GM18909 (cell line): ENCODE results near the gene ZNF358.

Experiments used
- ATAC-seq: cut with Tn5 transposase; IDR thresholded peaks from one replicate; pipeline ENCODE4 v1.9.1; 2021; ENCODE audit warnings: mild to moderate bottlenecking; ENCODE audit not compliant: unreplicated experiment, poor library complexity

The ZNF358 gene

GRCh38 chr19:7488736-7489353, 27.1 kb upstream of the ZNF358 start, which contains the start of gene PEX11G:
TSS of gene PEX11G (minus strand) at chr19:7489035. CDS start at chr19:7489010, 25 bp downstream.
- ATAC-seq = peak; percentile 70

DNA sequence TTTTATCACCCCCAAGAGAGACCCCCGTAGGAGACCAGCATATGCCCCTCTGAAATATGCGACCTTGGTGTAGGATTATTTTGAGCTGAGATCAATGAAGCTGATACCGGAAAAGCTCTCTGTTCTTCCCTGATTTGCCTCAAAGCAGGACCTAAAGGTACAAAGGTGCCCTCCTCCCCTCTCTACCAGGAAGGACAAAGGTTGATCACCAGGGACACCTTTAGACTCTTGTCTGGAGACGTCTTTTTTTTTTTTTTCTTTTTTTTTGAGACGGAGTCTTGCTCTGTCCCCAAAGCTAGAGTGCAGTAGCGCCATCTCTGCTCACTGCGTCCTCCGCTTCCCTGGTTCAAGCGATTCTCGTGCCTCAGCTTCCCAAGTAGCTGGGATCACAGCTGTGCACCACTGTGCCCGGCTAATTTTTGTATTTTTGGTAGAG, 26.3 kb upstream of the ZNF358 start:
- no peak for ATAC-seq

GRCh38 chr19:7492142-7492541, 23.8 kb upstream of the ZNF358 start:
- ATAC-seq = no peak

DNA sequence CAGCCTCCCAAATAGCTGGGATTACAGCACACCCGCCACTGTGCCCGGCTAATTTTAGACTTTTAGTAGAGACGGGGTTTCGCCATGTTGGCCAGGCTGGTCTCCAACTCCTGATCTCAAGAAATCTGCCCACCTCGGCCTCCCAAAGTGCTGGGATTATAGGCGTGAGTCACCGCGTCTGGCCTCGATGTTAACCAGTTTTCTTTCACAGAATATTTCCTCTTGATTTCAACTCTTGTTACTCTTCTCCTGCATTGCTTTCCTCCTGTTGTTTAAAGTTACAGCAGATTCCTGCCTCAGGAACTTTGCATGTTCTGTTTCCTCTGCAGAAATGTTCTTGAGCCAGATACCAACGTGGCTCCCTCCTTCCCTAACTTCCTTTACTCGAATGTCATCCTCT, 23.3 kb upstream of the ZNF358 start:
- no peak for ATAC-seq

DNA sequence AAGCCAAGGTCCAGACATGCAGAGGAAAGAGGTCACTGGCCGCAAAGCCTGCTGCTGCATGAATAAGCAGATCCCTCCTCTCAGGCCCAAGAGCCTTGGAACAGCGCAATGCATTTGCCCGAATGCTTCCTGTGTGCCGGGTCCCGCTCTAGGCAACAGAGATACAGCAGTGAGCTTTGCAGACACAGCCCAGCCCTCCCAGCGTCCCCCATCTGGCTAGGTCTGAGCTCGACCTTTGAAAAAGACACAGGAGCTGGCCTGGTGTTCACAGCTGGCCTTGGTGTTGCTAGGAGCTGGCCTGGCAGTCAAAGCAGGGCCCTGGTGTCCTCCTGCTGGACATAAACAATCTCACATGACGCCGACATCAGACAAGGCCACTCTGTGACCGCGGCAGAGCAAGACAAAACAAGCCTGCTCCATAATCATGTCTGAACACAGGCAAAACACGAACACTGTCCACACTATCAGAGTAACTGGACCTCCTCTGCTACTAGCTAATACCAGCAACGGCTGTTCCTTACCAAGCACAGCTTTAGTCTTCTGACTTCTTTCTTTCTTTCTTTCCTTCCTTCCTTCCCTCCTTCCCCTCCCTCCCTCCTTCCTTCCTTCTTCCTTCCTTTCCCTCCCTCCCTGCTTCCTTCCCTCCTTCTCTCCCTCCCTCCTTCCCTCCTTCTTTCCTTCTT, 21.3 kb upstream of the ZNF358 start:
- no peak for ATAC-seq

- no peak for ATAC-seq
These were observed 18.6 kb upstream of the ZNF358 start for GRCh38 chr19:7497292-7497691.

DNA sequence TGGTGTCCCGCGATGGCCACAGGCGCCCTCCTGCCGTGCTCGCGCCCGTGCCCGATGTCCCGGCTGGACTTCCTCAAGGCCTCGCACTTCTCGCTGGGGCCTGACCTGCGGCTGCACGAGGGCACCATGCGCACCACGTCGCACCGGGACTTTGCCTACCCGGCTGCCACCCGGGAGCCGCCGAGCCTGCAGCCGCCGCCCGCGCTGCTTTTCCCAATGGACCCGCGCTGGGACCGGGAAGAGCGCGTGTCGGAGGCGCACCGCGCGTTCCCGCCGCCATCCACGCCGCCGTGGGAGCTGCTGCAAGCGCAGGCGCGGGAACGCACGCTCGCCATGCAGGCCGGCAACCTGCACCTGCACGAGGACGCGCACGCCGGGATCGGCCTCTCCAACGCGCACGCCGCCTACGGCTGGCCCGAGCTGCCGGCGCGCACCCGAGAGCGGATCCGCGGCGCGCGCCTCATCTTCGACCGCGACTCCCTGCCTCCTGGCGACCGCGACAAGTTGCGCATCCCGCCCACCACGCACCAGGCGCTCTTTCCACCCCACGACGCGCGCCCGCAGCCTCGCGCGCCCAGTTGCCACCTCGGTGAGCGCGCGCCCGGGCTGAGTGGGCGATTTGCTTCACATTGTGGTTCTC, 15.0 kb upstream of the ZNF358 start:
- no peak for ATAC-seq

DNA sequence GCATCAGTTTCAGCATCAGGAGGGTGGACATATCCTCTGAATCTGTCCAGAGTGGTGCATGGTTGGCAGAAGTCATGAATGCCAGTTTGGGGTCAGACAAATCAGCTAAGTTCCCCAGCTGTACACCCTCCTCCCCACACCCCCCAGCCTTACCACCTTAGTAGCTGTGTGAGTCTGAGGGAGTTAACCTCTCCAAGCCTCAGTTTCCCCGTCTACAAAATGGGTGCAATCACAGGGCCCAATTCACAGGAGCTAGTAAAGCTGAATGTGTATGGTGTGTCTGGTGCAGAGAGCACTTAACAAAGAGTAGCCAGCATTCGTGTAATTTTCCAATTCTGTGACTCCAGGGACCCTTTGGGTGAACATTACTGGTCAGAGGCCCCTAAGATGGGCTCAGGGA, 13.4 kb upstream of the ZNF358 start:
- no peak for ATAC-seq

DNA sequence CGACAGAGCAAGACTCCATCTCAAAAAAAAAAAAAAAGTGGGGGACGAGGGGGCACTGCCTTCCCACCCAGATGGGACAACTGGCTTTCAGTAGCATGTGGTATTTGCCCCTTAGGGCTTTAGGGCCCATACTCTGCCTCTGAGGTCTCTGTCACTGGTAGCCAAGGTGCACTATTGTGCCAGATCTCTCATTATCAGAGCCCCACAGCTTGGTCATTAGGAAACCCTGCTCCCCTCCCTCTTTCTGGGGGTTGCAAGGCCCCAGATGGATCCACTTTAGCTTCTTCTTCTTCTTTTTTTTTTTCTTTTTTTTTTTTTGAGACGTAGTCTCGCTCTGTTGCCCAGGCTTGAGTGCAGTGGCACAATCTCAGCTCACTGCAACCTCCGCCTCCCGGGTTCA, 11.2 kb upstream of the ZNF358 start:
- ATAC-seq = no peak

GRCh38 chr19:7505288-7505681, 10.6 kb upstream of the ZNF358 start:
- ATAC-seq = no peak

- ATAC-seq = no peak
These were observed 10.1 kb upstream of the ZNF358 start for GRCh38 chr19:7505682-7506384.

DNA sequence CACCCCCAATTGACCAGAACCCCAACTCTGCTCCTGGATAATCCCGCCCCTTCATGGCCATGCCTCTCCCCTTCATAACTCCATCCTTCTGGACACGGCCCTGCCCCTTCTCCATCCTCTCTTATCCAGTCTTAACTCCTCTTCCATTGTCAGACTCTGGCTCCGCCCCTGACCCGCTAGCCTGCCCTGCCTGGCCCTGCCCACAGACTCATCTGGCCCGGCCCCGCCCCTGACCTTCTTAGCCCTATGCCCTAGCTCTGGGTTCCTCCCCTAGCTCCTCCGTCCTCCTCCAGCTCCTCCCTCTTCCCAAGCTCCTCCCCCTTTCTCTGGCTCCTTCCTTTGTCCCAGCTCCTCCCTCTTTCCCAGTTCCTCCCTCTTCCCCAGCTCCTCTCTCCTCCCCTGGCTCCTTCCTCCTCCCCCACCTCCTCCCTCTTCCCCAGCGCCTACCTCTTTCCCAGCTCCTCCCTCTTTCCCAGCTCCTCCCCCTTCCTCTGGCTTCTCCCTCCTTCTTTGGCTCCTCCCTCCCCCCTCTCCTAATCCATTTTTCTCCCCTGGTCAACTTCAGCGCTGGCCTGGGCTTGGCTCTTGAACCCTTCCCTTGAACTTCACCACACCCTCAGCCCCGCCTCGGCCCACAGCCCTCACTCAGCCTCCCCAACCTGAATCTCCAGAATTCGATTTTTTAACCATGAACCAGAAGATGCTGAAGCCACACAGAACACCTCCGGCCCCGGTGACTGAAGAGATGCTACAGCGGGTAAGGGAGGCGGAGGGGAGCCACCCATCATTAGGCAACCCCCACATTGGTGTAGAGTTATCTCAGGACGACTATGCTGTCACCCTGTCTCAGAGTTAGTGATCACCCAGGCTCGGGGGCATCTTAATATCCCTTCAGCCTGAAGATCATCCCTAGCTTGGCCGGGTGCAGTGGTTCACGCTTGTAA, 9.2 kb upstream of the ZNF358 start:
- no peak for ATAC-seq

GRCh38 chr19:7507884-7508283, 8.0 kb upstream of the ZNF358 start:
- no peak for ATAC-seq

DNA sequence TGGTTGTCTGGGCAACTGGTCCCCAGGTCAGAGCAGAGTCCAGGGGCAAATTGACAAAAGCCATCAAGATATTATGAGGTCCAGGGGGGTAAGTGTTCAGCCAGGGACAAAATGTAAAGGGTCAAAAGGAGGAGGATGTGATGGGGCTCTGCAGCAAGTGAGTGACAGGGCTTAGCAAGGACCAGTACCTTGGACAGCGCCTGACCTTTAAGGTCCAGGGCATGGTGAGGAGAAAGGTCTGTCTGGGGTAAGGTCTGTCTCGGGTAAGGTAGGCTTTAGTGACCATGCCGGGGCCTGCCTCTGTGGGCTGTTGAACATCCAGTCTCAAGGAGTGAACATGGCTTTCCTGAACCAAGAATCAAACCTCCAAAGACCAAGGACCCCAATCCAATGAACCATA, 6.3 kb upstream of the ZNF358 start:
- ATAC-seq = no peak

DNA sequence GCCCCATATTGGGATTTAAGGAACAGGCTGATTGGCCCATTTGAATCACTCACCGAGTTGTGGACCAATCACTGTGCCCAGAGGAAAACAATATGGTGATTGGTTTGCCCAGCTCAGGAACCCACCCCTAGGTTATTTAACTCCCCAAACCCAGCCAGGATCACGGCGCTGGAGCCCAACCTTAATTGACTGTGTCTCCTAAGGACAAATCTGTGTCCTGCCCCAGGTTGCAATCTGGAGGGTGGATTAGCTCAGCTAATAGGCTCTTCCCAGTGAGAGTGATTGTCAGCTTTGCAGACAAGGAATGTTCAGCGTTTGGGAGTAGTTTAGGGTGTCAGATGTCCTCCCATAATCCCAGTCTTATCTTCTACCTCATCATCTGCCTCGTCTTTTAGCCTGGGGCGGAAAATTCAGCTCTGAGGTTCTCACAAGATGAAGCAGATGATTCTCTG, 3.5 kb upstream of the ZNF358 start:
- no peak for ATAC-seq

- no peak for ATAC-seq
These were observed 1.9 kb upstream of the ZNF358 start for GRCh38 chr19:7513809-7514642.

GRCh38 chr19:7515110-7515644, 726 bp upstream of the ZNF358 start:
- ATAC-seq = no peak

DNA sequence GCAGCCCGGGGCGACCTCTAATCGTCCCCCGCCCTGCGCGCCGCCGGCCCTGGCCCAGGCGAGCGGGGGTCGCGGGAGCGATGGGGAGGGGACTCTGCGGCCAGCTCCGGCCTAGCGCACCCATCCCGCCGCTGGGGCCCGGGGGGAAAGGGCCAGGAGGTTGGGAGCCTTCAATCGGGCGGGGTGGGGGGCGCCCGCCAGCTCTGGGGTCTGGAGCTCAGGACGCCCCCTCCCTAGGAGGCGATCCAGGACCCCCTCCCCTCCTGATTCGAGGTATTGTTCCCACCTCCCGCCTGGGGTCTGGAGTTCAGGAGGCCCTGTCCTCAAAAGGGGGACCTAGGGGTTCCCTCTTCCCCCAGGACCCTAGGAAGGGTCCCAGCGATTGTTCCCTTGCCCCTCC, 430 bp downstream of the ZNF358 start:
- ATAC-seq = no peak

GRCh38 chr19:7516878-7517277, 975 bp downstream of the ZNF358 start:
- ATAC-seq = no peak
